Liver (tissue), 3 donors: Measurements from ENCODE around the gene MMD.

ENCODE experiments used
- ATF3 ChIP-seq: IDR thresholded peaks from 2 replicates; pipeline ENCODE4 v1.6.1; 2016; ENCODE audit warnings: antibody characterized with exemption
- CTCF ChIP-seq: fragments of 150-350 bp; IDR thresholded peaks from 2 replicates; pipeline ENCODE4 v1.5.1; 2017; ENCODE audit warnings: improper control_type of control experiment, low read depth, low read length; ENCODE audit not compliant: missing input control
- EGR1 ChIP-seq, 2 donors: IDR thresholded peaks; 2 replicates each; pipeline ENCODE4 v1.6.1; 2016 to 2018; ENCODE audit warnings: antibody characterized with exemption in 2 of 2, low read depth in 2 of 2
- FOXA2 ChIP-seq: IDR thresholded peaks from 2 replicates; pipeline ENCODE4 v1.6.1; 2016; ENCODE audit warnings: antibody characterized with exemption
- JUND ChIP-seq, 2 donors: IDR thresholded peaks; 2 replicates each; pipeline ENCODE4 v1.6.1; 2016; ENCODE audit warnings: antibody characterized with exemption in 2 of 2
- MAX ChIP-seq: IDR thresholded peaks from 2 replicates; pipeline ENCODE4 v1.6.1; 2016; ENCODE audit warnings: antibody characterized with exemption
- RAD21 ChIP-seq, 2 donors: IDR thresholded peaks; 2 replicates each; pipeline ENCODE4 v1.6.1; 2016; ENCODE audit warnings: antibody characterized with exemption in 2 of 2, mild to moderate bottlenecking in 2 of 2
- REST ChIP-seq: IDR thresholded peaks from 2 replicates; pipeline ENCODE4 v1.6.1; 2016; ENCODE audit warnings: antibody characterized with exemption, mild to moderate bottlenecking
- YY1 ChIP-seq: IDR thresholded peaks from 2 replicates; pipeline ENCODE4 v1.6.1; 2016; ENCODE audit warnings: antibody characterized with exemption, mild to moderate bottlenecking
- donor health status: healthy.
- donor health status: healthy.

GRCh38 chr17:55456307-55457240 lies 34.9 kb upstream of the MMD start:
- TF ChIP-seq CTCF (no peak), ATF3 (no peak), YY1 (no peak), JUND (IDR thresholded peaks at IDR 0.05) (no peak), RAD21 (IDR thresholded peaks at IDR 0.05) (no peak), MAX (no peak), REST (no peak), EGR1 (IDR thresholded peaks at IDR 0.05; ENCODE audit: low read depth in 2 of 2) (no peak), FOXA2 (no peak)
